ENCODE results near the gene ATAD5.
"Not testable (repeated sequence)": the region's sequence is repeated elsewhere in the genome, so short reads cannot be mapped to it uniquely, and the experiment has no call there.

ATAD5 gene

DNA sequence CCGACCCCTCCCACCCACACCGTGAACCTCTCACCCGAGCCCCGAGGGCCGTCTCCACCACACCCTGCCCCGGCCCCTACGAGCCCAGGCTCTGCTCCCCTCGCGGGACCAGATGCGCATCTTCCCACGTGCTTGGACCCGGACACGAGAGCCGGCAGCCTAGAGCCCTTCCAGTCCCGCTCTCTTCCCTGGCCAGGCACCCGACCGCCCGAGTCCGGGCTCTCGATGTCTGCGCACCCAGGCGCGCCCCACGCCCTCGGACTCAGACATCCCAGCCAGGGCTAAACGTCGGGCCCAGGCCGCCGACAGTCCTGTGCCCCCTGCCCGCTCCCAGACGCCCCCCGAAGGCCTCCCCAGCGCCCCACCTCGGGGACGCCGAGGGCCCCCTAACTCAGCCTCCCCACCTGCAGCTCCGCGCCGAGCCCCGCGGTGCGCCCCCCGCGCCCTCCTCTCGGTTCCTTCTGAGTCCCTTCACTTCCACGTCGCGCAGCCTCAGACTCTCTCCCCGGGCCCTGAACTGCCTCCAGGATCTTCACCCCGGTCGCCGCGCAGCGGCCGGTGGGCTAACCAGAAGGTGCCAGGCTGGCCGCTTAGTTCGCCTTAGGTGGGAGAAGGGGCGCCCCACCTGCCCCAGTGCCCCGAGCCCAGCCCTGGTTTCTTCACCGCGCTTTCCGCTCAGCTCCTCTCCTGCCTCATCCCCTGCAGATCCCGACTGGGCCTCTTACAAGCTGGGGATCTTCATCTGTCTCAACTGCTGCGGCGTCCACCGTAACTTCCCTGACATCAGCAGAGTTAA lies 90.7 kb downstream of the ATAD5 start:
- no peak for DNase-seq (ENCODE audit: low spot score in 2 of 2)
- Mint-ChIP-seq H3K27ac (ENCODE audit: low read depth) (no peak overlapping the region), H3K27me3 (peaks cover 72% of the 10 kb centered on the region), H3K9me3 (no peaks in the 10 kb centered on the region), H3K4me3 (peak overlapping the region; percentile 70), H3K36me3 (ENCODE audit: insufficient read depth) (peaks cover 5% of the 10 kb centered on the region), H3K4me1 (peaks cover 17% of the 10 kb centered on the region)
- no peak for ATAC-seq (replicated peaks; ENCODE audit: extremely low read depth, poor library complexity, severe bottlenecking)

DNA sequence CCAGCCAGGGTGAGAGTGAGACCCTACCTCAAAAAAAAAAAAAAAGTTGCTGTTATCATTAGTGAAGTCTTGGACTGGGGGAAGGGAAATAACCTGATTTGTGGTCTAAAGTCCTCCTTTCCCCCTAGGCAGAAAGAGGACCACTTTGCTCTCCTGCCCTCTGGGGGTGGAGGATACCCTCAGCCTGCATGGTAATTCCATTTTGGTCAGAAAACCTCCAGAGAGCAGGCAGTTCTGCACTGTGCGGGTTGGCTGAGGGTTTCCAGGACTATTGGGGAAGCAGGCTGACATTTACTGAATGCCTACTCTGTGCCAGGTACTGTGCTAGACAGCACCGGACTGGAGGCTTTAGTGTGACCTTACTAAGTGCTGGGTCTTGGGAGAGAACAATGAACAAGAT lies 92.6 kb downstream of the ATAD5 start:
- H3K27me3 Mint-ChIP-seq, result peaks cover 75% of the 10 kb centered on the region

DNA sequence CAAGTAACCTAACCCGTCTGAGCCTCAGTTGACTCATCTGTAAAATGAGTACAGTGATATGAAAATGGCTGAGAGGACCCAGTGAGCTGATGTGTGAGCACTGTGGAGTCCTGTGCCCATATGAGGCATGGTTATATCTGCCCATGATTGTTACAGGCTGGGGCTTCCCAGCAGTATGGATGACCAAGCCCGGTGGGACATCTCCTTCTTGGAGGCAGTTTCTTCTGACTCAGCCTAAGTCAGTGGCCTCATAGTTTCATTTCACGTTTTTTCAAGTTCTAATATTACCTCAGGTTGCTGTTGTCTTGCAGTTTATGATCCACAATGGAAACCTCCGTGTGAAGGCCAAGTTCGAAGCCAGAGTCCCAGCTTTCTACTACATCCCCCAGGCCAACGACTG lies 94.8 kb downstream of the ATAD5 start:
- Mint-ChIP-seq H3K4me1 (peaks cover 8% of the 10 kb centered on the region), H3K9me3 (no peaks in the 10 kb centered on the region), H3K4me3 (no peak overlapping the region), H3K36me3 (ENCODE audit: insufficient read depth) (peaks cover 5% of the 10 kb centered on the region), H3K27me3 (peaks cover 59% of the 10 kb centered on the region), H3K27ac (ENCODE audit: low read depth) (no peak overlapping the region)
- DNase-seq (ENCODE audit: low spot score in 2 of 2), result no peak
- ATAC-seq (replicated peaks; ENCODE audit: extremely low read depth, poor library complexity, severe bottlenecking), result no peak

More for the DNA sequence above, 92.6 kb downstream of the ATAD5 start:
- DNase-seq (ENCODE audit: low spot score in 2 of 2), result no peak
- no peak overlapping the region for H3K27ac Mint-ChIP-seq (ENCODE audit: low read depth)
- H3K4me1 Mint-ChIP-seq, result peaks cover 17% of the 10 kb centered on the region
- H3K36me3 Mint-ChIP-seq (ENCODE audit: insufficient read depth), result peaks cover 5% of the 10 kb centered on the region
- no peak for ATAC-seq (replicated peaks; ENCODE audit: extremely low read depth, poor library complexity, severe bottlenecking)
- H3K4me3 Mint-ChIP-seq, result no peak overlapping the region
- H3K9me3 Mint-ChIP-seq, result no peaks in the 10 kb centered on the region

DNA sequence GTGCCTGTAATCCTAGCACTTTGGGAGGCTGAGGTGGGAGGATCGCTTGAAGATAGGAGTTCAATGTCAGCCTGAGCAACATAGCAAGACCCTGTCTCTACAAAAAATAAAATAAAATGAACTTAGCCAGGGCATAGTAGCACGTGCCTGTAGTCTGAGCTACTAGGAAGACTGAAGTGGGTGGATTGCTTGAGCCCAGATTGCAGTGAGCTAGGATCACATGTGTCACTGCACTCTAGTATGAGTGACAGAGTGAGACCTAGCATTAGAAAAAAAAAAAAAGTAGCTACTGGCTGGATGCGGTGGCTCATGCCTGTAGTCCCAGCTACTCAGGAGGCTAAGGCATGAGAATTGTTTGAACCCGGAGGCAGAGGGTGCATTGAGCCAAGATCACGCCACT lies 96.0 kb downstream of the ATAD5 start:
- Mint-ChIP-seq H3K36me3 (ENCODE audit: insufficient read depth) (peaks cover 5% of the 10 kb centered on the region), H3K27me3 (peaks cover 47% of the 10 kb centered on the region)

DNA sequence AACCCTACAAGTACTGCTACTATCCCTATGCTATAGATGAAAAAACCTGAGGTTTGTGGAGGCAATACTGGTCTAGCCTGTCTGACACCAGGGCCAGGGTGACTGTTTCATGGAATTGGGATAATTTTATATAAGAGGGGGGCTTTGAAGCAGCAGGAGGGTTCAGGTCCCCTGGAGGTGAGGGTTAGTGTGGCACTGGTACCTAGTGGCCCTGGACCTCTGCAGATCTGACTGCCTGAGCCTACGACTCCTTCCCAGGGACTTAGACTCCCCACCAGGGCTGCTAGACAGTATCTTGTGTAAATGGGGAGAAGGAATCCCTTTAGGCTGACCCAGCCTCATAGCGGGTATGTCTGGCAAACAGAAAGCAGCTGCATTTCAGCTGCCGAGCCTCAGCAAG lies 96.8 kb downstream of the ATAD5 start:
- Mint-ChIP-seq H3K9me3 (no peaks in the 10 kb centered on the region), H3K4me1 (no peaks in the 10 kb centered on the region), H3K36me3 (ENCODE audit: insufficient read depth) (peaks cover 5% of the 10 kb centered on the region), H3K27ac (ENCODE audit: low read depth) (no peak overlapping the region), H3K4me3 (no peak overlapping the region), H3K27me3 (peaks cover 40% of the 10 kb centered on the region)
- ATAC-seq (replicated peaks; ENCODE audit: extremely low read depth, poor library complexity, severe bottlenecking), result no peak
- no peak for DNase-seq (ENCODE audit: low spot score in 2 of 2)

More for the DNA sequence above, 96.0 kb downstream of the ATAD5 start:
- Mint-ChIP-seq H3K4me3 (no peak overlapping the region), H3K4me1 (peaks cover 3% of the 10 kb centered on the region), H3K9me3 (no peaks in the 10 kb centered on the region), H3K27ac (ENCODE audit: low read depth) (no peak overlapping the region)
- DNase-seq (ENCODE audit: low spot score in 2 of 2), result no peak
- no peak for ATAC-seq (replicated peaks; ENCODE audit: extremely low read depth, poor library complexity, severe bottlenecking)

DNA sequence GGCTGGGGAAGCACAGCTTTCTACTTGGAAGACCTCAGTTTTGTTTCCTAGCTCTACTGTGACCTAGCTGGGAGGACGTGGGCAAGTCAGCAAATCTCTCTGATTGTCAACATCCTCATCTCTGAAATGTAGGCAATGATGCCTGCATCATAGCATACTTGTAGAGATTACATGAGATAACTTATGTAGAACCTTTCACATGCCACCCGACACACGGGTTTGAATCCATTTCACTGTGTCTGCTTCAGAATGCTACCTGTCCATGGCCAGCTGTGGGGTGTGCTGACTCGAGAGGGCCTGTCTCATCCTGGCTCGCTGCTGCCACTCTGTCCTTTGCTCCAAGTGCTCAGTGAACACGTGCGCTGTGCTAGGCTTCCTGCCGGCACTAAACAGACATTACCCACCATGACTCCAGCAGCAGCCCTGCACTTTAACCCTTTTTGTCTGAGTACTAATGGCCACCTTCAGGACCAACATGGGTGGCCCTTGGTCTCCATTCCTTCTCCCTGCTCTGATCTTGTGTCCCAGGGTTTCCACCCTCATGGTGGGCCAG lies 97.4 kb downstream of the ATAD5 start:
- H3K4me1 Mint-ChIP-seq, result no peaks in the 10 kb centered on the region
- H3K4me3 Mint-ChIP-seq, result no peak overlapping the region
- no peaks in the 10 kb centered on the region for H3K9me3 Mint-ChIP-seq
- no peak for ATAC-seq (replicated peaks; ENCODE audit: extremely low read depth, poor library complexity, severe bottlenecking)
- DNase-seq (ENCODE audit: low spot score in 2 of 2), result no peak
- no peak overlapping the region for H3K27ac Mint-ChIP-seq (ENCODE audit: low read depth)
- peaks cover 3% of the 10 kb centered on the region for H3K36me3 Mint-ChIP-seq (ENCODE audit: insufficient read depth)
- peaks cover 34% of the 10 kb centered on the region for H3K27me3 Mint-ChIP-seq

DNA sequence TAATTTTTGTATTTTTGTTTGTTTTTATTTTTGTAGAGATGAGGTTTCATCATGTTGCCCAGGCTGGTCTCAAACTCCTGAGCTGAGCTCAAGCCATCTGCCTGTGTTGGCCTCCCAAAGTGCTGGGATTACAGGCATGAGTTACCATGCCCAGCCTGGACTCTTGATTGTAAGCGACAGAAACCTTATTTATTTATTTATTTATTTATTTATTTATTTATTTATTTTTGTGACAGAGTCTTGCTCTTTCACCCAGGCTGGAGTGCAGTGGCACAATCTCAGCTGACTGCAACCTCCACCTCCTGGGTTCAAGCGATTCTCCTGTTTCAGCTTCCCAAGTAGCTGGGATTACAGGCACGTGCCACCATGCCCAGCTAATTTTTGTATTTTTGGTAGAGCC lies 98.1 kb downstream of the ATAD5 start:
- peaks cover 29% of the 10 kb centered on the region for H3K27me3 Mint-ChIP-seq
- DNase-seq (ENCODE audit: low spot score in 2 of 2); H3K4me1 Mint-ChIP-seq; H3K36me3 Mint-ChIP-seq (ENCODE audit: insufficient read depth); H3K9me3 Mint-ChIP-seq; H3K27ac Mint-ChIP-seq (ENCODE audit: low read depth); H3K4me3 Mint-ChIP-seq; ATAC-seq (replicated peaks; ENCODE audit: extremely low read depth, poor library complexity, severe bottlenecking): not testable (repeated sequence)

DNA sequence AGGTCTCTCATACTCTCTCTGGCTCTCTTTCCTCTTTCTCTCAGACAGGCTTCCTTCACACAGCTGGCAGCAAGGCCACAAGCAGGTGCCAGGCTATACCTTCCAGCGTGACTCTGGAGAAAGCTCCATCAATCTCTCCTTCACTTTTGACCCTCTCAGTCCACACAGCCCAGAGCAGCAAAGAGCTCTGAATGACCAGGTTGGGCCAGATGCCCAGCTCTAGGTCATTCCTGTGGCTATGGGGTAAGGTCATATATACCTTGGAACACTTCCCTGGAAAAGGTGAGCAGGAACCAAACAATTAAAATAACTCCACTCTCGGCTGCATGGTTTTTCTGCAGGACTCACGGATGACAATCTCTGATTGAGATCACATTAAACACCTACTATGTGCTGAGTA lies 98.7 kb downstream of the ATAD5 start:
- no peak overlapping the region for H3K27ac Mint-ChIP-seq (ENCODE audit: low read depth)
- DNase-seq (ENCODE audit: low spot score in 2 of 2) (no peak), ATAC-seq (replicated peaks; ENCODE audit: extremely low read depth, poor library complexity, severe bottlenecking) (no peak)
- peaks cover 22% of the 10 kb centered on the region for H3K27me3 Mint-ChIP-seq
- H3K4me1 Mint-ChIP-seq, result no peaks in the 10 kb centered on the region
- no peak overlapping the region for H3K4me3 Mint-ChIP-seq
- H3K36me3 Mint-ChIP-seq (ENCODE audit: insufficient read depth), result no peaks in the 10 kb centered on the region
- H3K9me3 Mint-ChIP-seq, result no peaks in the 10 kb centered on the region

DNA sequence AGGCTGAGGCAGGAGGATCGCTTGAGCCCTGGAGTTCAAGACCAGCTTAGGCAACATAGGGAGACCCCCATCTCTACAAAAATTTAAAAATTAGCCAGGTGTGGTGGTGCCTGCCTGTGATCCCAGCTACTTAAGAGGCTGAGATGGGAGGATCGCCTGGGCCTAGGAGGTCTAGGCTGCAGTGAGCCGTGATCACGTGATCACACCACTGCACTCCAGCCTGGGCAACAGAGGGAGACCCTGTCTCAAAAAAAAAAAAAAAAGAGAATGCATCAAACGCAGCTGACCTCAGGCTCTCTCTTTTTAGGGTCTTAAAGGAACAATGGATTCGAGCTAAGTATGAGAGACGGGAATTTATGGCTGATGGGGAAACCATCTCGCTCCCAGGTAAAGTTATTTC lies 99.8 kb downstream of the ATAD5 start:
- DNase-seq (ENCODE audit: low spot score in 2 of 2); H3K9me3 Mint-ChIP-seq; H3K27ac Mint-ChIP-seq (ENCODE audit: low read depth); H3K36me3 Mint-ChIP-seq (ENCODE audit: insufficient read depth); H3K4me1 Mint-ChIP-seq; ATAC-seq (replicated peaks; ENCODE audit: extremely low read depth, poor library complexity, severe bottlenecking); H3K4me3 Mint-ChIP-seq: not testable (repeated sequence)
- H3K27me3 Mint-ChIP-seq, result peaks cover 11% of the 10 kb centered on the region

DNA sequence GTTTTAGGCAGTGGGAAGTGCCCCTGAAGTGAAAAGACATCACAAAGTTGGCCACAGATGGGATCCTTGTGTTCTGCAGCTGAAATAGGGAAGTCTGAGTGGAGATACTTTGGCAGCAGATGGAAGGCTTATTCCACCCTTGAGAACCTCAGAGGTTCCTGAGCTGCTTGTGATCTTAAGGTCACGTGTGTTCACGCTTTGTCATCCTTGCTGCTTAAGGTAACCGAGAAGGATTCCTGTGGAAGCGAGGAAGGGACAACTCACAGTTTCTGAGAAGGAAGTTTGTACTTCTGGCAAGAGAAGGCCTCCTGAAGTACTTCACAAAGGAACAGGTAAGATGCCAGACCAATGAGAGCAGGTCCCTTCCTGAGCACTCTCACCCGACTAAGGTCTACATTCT lies 102.2 kb downstream of the ATAD5 start:
- H3K27ac Mint-ChIP-seq (ENCODE audit: low read depth), result no peak overlapping the region
- DNase-seq (ENCODE audit: low spot score in 2 of 2), result no peak
- no peak overlapping the region for H3K4me3 Mint-ChIP-seq
- no peaks in the 10 kb centered on the region for H3K9me3 Mint-ChIP-seq
- H3K4me1 Mint-ChIP-seq, result no peaks in the 10 kb centered on the region
- no peak for ATAC-seq (replicated peaks; ENCODE audit: extremely low read depth, poor library complexity, severe bottlenecking)
- no peaks in the 10 kb centered on the region for H3K36me3 Mint-ChIP-seq (ENCODE audit: insufficient read depth)
- no peaks in the 10 kb centered on the region for H3K27me3 Mint-ChIP-seq

DNA sequence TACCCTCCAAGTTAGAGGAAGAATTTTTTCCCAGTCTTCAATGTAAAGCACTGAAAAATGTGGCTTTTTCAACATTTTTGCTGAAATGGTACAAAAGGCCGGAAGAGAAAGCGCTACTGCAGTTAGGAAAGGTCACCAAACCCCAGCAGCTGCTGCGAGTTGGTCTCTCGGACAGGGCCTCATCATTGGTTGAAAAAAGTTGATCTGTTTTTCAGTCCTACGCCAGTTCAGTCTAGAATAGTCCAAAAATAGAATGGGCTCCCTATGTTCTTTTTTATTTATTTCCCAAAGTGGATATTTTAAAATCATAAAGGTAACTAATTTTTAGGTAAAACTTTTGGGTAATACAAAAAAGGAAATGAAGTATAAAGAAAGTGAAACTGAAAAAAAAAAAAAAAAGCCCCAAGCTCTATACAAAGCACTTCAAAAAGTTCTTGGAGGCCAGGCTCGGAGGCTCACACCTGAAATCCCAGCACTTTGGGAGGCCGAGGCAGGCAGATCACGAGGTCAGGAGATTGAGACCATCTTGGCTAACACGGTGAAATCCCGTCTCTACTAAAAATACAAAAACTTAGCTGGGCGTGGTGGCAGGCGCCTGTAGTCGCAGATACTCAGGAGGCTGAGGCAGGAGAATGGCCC lies 107.4 kb downstream of the ATAD5 start:
- H3K9me3 Mint-ChIP-seq, result no peaks in the 10 kb centered on the region
- no peaks in the 10 kb centered on the region for H3K27me3 Mint-ChIP-seq
- no peak overlapping the region for H3K27ac Mint-ChIP-seq (ENCODE audit: low read depth)
- no peaks in the 10 kb centered on the region for H3K4me1 Mint-ChIP-seq
- no peaks in the 10 kb centered on the region for H3K36me3 Mint-ChIP-seq (ENCODE audit: insufficient read depth)
- no peak for DNase-seq (ENCODE audit: low spot score in 2 of 2)
- no peak for ATAC-seq (replicated peaks; ENCODE audit: extremely low read depth, poor library complexity, severe bottlenecking)
- H3K4me3 Mint-ChIP-seq, result no peak overlapping the region

DNA sequence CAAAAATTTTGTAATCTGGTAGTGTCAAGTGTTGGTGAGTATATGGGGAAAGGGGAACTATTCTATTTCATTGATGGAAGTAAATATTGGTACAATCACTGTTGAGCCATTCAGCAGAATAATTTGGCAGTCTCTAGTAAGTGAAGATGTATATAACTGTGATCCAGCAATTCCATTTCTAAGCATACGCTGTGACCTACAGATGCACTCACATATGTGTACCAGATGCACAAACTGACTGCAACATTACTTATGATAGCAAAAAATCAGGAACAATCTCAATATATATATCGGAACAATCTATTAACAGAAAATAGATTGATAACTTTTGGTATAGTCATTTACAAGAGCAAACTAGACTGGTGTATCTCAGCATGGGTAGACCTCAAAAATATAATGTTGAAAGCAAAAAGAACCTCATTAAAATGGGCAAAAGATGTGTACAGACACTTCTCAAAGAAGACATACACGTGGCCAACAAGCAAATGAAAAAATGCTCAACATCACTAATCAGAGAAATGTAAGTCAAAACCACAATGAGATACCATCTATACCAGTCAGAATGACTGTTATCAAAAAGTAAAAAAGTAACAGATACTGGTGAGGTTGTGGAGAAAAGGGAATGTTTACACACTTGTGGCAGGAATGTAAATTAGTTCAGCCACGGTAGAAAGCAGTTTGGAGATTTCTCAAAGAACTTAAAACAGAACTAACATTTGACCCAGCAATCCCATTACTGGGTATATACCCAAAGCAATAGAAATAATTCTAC lies 110.7 kb downstream of the ATAD5 start:
- no peaks in the 10 kb centered on the region for H3K27me3 Mint-ChIP-seq
- ATAC-seq (replicated peaks; ENCODE audit: extremely low read depth, poor library complexity, severe bottlenecking), result no peak

More for the DNA sequence above, 110.7 kb downstream of the ATAD5 start:
- H3K27ac Mint-ChIP-seq (ENCODE audit: low read depth), result no peak overlapping the region
- H3K4me3 Mint-ChIP-seq, result no peak overlapping the region
- DNase-seq (ENCODE audit: low spot score in 2 of 2), result no peak
- H3K4me1 Mint-ChIP-seq, result no peaks in the 10 kb centered on the region
- no peaks in the 10 kb centered on the region for H3K36me3 Mint-ChIP-seq (ENCODE audit: insufficient read depth)
- no peaks in the 10 kb centered on the region for H3K9me3 Mint-ChIP-seq

Measured in central memory CD8-positive, alpha-beta T cell (primary cell).